ENCODE results near the gene TRAIP. TPM values are rescaled to one million over a fixed set of nuclear protein-coding genes. Genes with fewer than 3 reads are reported as not detected.

The TRAIP gene
- total and polyA plus RNA-seq, 8 donors = 2.4 to 15.1 (median 11.7) TPM

- H3K27ac ChIP-seq = no peak overlapping the region
- no peak for TF ChIP-seq CTCF (IDR thresholded peaks at IDR 0.05)
- ATAC-seq = peak; percentile 64
- peaks cover 0 to 12% of the 10 kb centered on the region in 2 donors for H3K4me1 ChIP-seq
- H3K27me3 ChIP-seq = peaks cover 28 to 83% of the 10 kb centered on the region in 2 donors
- intact Hi-C loops (cut with DNase I) = no loop called here
- H3K9me3 ChIP-seq = no peaks in the 10 kb centered on the region
- no peak overlapping the region for H3K4me3 ChIP-seq
- DNase-seq = peak in 2 of 4 donors; percentile 29 to 56
- no peaks in the 10 kb centered on the region for H3K36me3 ChIP-seq
These were observed 11.5 kb upstream of the TRAIP start for GRCh38 chr3:49867871-49868321.

- H3K27me3 ChIP-seq = peaks cover 28 to 83% of the 10 kb centered on the region in 2 donors
- H3K4me1 ChIP-seq = peaks cover 0 to 12% of the 10 kb centered on the region in 2 donors
- DNase-seq = no peak
- TF ChIP-seq CTCF (IDR thresholded peaks at IDR 0.05) = no peak
- H3K27ac ChIP-seq = no peak overlapping the region
- H3K9me3 ChIP-seq = no peaks in the 10 kb centered on the region
- no peak overlapping the region for H3K4me3 ChIP-seq
- ATAC-seq = no peak
- H3K36me3 ChIP-seq = no peaks in the 10 kb centered on the region
- intact Hi-C loops (cut with DNase I) = no loop called here
These were observed 11.0 kb upstream of the TRAIP start for GRCh38 chr3:49867400-49867799.

DNA sequence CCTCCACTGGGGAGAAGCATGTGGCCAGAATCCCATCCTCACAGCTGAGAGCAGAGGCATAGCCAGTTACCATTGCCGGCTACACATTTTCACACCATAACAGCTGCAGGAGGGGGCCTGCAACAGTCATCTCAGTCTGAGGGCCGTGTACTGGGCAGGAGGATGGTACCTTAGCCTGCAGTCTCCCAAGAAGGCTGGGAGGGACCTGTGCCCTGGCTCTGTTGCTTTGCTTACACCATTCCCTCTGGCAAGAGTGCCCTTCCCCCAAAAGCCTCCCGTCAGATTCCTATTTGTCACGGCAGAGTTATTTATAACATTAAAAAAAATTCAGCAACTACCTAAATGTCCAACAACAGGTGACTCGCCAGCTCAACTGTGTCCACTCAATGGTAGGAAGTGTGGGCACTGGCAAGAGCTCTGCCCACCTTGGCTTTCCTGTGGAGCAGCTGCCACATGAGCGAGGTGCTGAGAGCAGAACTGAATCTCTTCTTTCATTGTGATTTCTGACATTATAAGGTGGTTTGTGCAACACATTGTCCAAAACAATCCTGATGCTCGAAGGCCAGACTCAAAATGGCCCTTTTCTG is 8.9 kb upstream of the TRAIP start:
- intact Hi-C loops (cut with DNase I) = no loop called here
- no peak for DNase-seq
- Histone ChIP-seq H3K36me3 (no peaks in the 10 kb centered on the region), H3K4me3 (no peak overlapping the region), H3K27me3 (peaks cover 27 to 71% of the 10 kb centered on the region in 2 donors), H3K27ac (no peak overlapping the region), H3K4me1 (peaks cover 0 to 12% of the 10 kb centered on the region in 2 donors), H3K9me3 (no peaks in the 10 kb centered on the region)
- no peak for ATAC-seq
- no peak for TF ChIP-seq CTCF (IDR thresholded peaks at IDR 0.05)

DNA sequence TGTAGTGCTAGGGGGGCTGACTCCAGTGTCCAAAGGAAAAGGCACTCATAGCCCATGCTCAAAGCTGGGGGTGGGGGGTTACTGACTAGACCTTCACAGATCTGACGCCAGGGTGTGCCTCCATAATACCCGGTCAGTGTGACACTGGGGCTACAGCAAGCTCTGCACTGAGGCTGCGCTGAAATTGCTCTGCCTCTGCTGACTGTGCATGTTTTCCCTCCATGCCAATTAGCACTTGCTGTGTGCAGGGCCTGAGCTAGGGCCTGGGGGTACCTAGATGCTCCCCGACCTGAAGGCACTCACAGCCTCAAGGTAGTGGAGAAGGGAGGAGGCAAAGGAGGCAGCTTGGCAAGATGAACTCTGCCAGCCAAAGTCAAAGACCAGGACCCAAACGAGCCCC is 8.1 kb upstream of the TRAIP start:
- H3K27ac ChIP-seq = no peak overlapping the region
- peaks cover 0 to 7% of the 10 kb centered on the region in 2 donors for H3K4me1 ChIP-seq
- peaks cover 19 to 63% of the 10 kb centered on the region in 2 donors for H3K27me3 ChIP-seq
- H3K4me3 ChIP-seq = no peak overlapping the region
- no peak for DNase-seq
- no peaks in the 10 kb centered on the region for H3K9me3 ChIP-seq
- intact Hi-C loops (cut with DNase I) = no loop called here
- H3K36me3 ChIP-seq = no peaks in the 10 kb centered on the region
- no peak for TF ChIP-seq CTCF (IDR thresholded peaks at IDR 0.05)
- no peak for ATAC-seq

GRCh38 chr3:49859576-49860305 is 3.4 kb upstream of the TRAIP start:
- Histone ChIP-seq H3K36me3 (no peaks in the 10 kb centered on the region), H3K4me1 (peaks cover 0 to 17% of the 10 kb centered on the region in 2 donors), H3K9me3 (no peaks in the 10 kb centered on the region), H3K27ac (no peak overlapping the region), H3K27me3 (peaks cover 0 to 18% of the 10 kb centered on the region in 2 donors), H3K4me3 (no peak overlapping the region)
- no peak for ATAC-seq
- DNase-seq = no peak
- no peak for TF ChIP-seq CTCF (IDR thresholded peaks at IDR 0.05)
- intact Hi-C loops (cut with DNase I) = no loop called here
